Loucy (cell line): ENCODE results near the gene TTPAL.

ENCODE experiments used
- H2AFZ ChIP-seq: fragments of 200-600 bp; sonication (generic); 2 replicates; pipeline ENCODE4 v1.6.0; 2016; ENCODE audit warnings: antibody characterized with exemption, mild to moderate bottlenecking, low read length, moderate library complexity
- H3F3A ChIP-seq: fragments of 200-600 bp; 2 replicates; pipeline ENCODE4 v1.6.0; 2016; ENCODE audit warnings: antibody characterized with exemption, low read depth, mild to moderate bottlenecking
- H3K27me3 ChIP-seq: fragments of 200-600 bp; sonication (generic); 2 replicates; pipeline ENCODE4 v1.6.1; 2014; ENCODE audit warnings: low read length, mild to moderate bottlenecking; ENCODE audit not compliant: insufficient read depth, poor library complexity, severe bottlenecking
- H3K36me3 ChIP-seq: fragments of 200-600 bp; sonication (generic); 2 replicates; pipeline ENCODE4 v1.6.1; 2016; ENCODE audit warnings: low read length; ENCODE audit not compliant: insufficient read depth
- H3K4me1 ChIP-seq: fragments of 200-600 bp; sonication (generic); 2 replicates; pipeline ENCODE4 v1.5.1; 2014; ENCODE audit warnings: low read length, mild to moderate bottlenecking; ENCODE audit not compliant: insufficient read depth, poor library complexity, severe bottlenecking
- H3K4me2 ChIP-seq: fragments of 200-600 bp; sonication (generic); 2 replicates; pipeline ENCODE4 v1.6.0; 2014; ENCODE audit warnings: antibody characterized with exemption, low read length, low read depth, mild to moderate bottlenecking; ENCODE audit not compliant: poor library complexity, severe bottlenecking
- H3K4me3 ChIP-seq: fragments of 200-600 bp; sonication (generic); 2 replicates; pipeline ENCODE4 v1.5.1; 2014; ENCODE audit warnings: low read length, mild to moderate bottlenecking, mixed read lengths; ENCODE audit not compliant: poor library complexity, severe bottlenecking
- H3K79me2 ChIP-seq: fragments of 200-600 bp; sonication (generic); 2 replicates; pipeline ENCODE4 v1.6.1; 2014; ENCODE audit warnings: low read length; ENCODE audit not compliant: insufficient read depth
- H3K9ac ChIP-seq: fragments of 200-600 bp; sonication (generic); 2 replicates; pipeline ENCODE4 v1.6.0; 2014; ENCODE audit warnings: mild to moderate bottlenecking, low read depth, low read length, moderate library complexity; ENCODE audit not compliant: poor library complexity, severe bottlenecking
- H3K9me2 ChIP-seq: fragments of 200-600 bp; sonication (generic); replicated peaks from 2 replicates; pipeline ENCODE4 v1.6.1; 2016; ENCODE audit warnings: low read depth, low read length, mixed read lengths
- H3K9me3 ChIP-seq: fragments of 200-600 bp; sonication (generic); 2 replicates; pipeline ENCODE4 v1.6.1; 2014; ENCODE audit warnings: mild to moderate bottlenecking, antibody characterized with exemption, low read length, low read depth; ENCODE audit not compliant: insufficient read depth
- H4K20me1 ChIP-seq: fragments of 200-600 bp; sonication (generic); 2 replicates; pipeline ENCODE4 v1.6.0; 2014; ENCODE audit warnings: antibody characterized with exemption, low read length, mild to moderate bottlenecking; ENCODE audit not compliant: insufficient read depth, poor library complexity, severe bottlenecking
- EZH2phosphoT487 ChIP-seq: fragments of 200-600 bp; IDR thresholded peaks from 2 replicates; pipeline ENCODE4 v1.6.1; 2018; ENCODE audit warnings: antibody characterized with exemption, mild to moderate bottlenecking, moderate library complexity, borderline replicate concordance
- TF ChIP-seq, protein P1 (sequence below): fragments of 200-600 bp; sonication (generic); conservative IDR thresholded peaks from 2 replicates; pipeline ENCODE4 v1.5.1; 2014; ENCODE audit warnings: mild to moderate bottlenecking, antibody characterized with exemption, low read length

TTPAL gene

DNA sequence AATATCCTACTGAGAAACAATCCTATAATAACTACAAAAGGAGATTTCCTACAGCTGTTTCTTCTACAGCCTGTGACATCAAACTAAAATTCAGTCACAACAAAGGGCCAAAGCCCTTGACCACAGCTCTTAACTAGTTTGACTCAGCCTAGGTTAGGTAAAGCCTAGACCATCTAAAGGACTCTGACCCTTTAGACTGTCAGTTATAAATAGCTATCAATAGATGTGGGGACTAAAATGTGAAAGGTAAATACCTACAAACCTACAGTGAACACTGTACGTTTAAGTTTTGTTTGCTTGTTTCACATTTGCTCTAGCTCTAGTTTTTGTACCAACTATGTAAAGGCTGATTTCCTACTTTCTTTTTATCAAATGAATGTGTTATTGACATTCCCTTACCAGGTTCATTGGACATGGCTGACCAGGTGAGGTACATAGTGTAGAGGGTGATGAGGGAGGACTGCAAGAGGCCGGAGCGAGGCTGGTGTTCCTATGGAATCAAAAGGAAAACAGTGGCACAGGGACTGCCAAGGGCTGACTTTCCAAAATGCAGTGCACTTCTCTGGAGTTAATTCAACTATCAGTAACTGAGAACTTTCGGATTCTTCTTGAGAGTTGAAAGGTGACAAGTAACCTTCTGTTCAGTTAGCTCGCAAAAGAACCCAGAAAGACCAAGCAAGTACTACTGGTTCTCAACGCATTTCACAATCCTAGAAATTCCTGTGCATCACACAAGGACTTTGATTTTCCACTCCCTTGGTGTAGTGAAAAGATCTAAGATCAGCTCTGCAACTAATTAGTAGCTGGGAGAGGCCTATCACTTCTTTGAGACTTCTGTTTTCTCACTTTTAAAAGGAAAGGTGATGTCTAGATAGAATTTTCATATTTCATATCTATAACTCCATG, 29.0 kb downstream of the TTPAL start:
- no peak overlapping the region for H2AFZ ChIP-seq
- TF ChIP-seq, protein P1, sequence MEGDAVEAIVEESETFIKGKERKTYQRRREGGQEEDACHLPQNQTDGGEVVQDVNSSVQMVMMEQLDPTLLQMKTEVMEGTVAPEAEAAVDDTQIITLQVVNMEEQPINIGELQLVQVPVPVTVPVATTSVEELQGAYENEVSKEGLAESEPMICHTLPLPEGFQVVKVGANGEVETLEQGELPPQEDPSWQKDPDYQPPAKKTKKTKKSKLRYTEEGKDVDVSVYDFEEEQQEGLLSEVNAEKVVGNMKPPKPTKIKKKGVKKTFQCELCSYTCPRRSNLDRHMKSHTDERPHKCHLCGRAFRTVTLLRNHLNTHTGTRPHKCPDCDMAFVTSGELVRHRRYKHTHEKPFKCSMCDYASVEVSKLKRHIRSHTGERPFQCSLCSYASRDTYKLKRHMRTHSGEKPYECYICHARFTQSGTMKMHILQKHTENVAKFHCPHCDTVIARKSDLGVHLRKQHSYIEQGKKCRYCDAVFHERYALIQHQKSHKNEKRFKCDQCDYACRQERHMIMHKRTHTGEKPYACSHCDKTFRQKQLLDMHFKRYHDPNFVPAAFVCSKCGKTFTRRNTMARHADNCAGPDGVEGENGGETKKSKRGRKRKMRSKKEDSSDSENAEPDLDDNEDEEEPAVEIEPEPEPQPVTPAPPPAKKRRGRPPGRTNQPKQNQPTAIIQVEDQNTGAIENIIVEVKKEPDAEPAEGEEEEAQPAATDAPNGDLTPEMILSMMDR = no peak
- no peak for TF ChIP-seq EZH2phosphoT487
- no peak overlapping the region for H3K9ac ChIP-seq
- H4K20me1 ChIP-seq = no peaks in the 10 kb centered on the region
- peaks cover 95% of the 10 kb centered on the region for H3K36me3 ChIP-seq
- H3K27me3 ChIP-seq = no peaks in the 10 kb centered on the region
- H3K4me1 ChIP-seq = no peaks in the 10 kb centered on the region
- H3F3A ChIP-seq = no peaks in the 10 kb centered on the region
- H3K79me2 ChIP-seq = no peaks in the 10 kb centered on the region
- H3K4me3 ChIP-seq = no peak overlapping the region
- no peaks in the 10 kb centered on the region for H3K9me3 ChIP-seq
- no peak overlapping the region for H3K4me2 ChIP-seq
- no peaks in the 10 kb centered on the region for H3K9me2 ChIP-seq

DNA sequence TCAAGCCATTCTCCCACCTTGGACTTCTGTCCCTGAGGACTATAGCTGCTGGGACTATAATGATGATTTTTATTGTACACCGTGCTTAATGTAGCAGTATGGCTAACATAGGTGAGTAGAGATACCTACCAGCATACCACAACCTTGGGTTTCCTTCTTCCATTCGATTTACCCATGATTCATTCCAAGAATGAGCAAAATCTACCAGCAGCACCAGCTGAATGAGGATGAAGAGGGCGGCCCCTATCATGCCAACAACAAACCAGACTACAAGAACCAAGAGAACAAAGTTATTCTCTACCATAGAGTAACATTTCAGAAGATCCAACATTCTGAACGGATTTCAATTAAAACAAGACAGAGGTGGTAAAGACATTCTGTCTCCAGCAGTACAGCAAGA, 34.1 kb downstream of the TTPAL start:
- no peaks in the 10 kb centered on the region for H3K9me3 ChIP-seq
- peaks cover 12% of the 10 kb centered on the region for H4K20me1 ChIP-seq
- peaks cover 33% of the 10 kb centered on the region for H3K79me2 ChIP-seq
- H3K9ac ChIP-seq = no peak overlapping the region
- H3K4me3 ChIP-seq = no peak overlapping the region
- no peak overlapping the region for H3K4me2 ChIP-seq
- no peaks in the 10 kb centered on the region for H3K27me3 ChIP-seq
- no peak overlapping the region for H2AFZ ChIP-seq
- peaks cover 73% of the 10 kb centered on the region for H3K36me3 ChIP-seq
- peaks cover 9% of the 10 kb centered on the region for H3K4me1 ChIP-seq
- H3F3A ChIP-seq = no peaks in the 10 kb centered on the region; the same call in 1 of the 2 replicates
- TF ChIP-seq, protein P1 = no peak
- no peak for TF ChIP-seq EZH2phosphoT487
- H3K9me2 ChIP-seq = no peaks in the 10 kb centered on the region

DNA sequence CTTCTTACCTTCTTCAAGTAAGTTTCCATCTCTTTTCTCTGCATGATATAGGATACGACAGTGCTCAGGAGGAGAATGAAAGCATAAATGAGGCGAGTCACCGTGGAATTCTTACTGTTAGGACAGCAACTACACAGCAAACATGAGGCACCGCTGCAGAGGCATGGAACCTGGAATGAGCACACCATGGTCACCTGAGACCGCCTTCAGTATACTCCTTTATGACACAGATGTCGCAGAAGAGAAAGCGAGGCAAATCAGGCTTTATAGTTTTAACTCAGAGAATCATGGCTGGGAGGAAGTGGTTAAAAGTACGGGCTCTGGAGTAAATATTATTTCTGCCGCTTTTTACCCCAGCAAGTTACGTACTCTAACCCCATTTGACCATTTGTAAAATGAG, 38.2 kb downstream of the TTPAL start:
- H3K9me3 ChIP-seq = no peaks in the 10 kb centered on the region
- no peak for TF ChIP-seq EZH2phosphoT487
- TF ChIP-seq, protein P1 = no peak
- no peaks in the 10 kb centered on the region for H3K27me3 ChIP-seq
- H3F3A ChIP-seq = no peaks in the 10 kb centered on the region; the same call in 1 of the 2 replicates
- peak overlapping the region; percentile 44 for H3K4me2 ChIP-seq
- H3K4me1 ChIP-seq = peaks cover 38% of the 10 kb centered on the region
- H3K9ac ChIP-seq = no peak overlapping the region
- H3K79me2 ChIP-seq = peaks cover 73% of the 10 kb centered on the region
- peak overlapping the region; percentile 10 for H3K4me3 ChIP-seq
- H4K20me1 ChIP-seq = peaks cover 39% of the 10 kb centered on the region
- H3K36me3 ChIP-seq = peaks cover 37% of the 10 kb centered on the region; the same call in 1 of the 2 replicates
- no peak overlapping the region for H2AFZ ChIP-seq
- no peaks in the 10 kb centered on the region for H3K9me2 ChIP-seq
